Activated CD8-positive, alpha-beta memory T cell treated with anti-CD3 and anti-CD28 coated beads, Interleukin-2, amount 50 U/mL, for 4 hours (primary cell): ENCODE results near the gene ATXN7L3.

Experiments used
- DNase-seq: peaks from one replicate; pipeline ENCODE4 v3.0.0-alpha.2; 2020

ATXN7L3 gene

DNA sequence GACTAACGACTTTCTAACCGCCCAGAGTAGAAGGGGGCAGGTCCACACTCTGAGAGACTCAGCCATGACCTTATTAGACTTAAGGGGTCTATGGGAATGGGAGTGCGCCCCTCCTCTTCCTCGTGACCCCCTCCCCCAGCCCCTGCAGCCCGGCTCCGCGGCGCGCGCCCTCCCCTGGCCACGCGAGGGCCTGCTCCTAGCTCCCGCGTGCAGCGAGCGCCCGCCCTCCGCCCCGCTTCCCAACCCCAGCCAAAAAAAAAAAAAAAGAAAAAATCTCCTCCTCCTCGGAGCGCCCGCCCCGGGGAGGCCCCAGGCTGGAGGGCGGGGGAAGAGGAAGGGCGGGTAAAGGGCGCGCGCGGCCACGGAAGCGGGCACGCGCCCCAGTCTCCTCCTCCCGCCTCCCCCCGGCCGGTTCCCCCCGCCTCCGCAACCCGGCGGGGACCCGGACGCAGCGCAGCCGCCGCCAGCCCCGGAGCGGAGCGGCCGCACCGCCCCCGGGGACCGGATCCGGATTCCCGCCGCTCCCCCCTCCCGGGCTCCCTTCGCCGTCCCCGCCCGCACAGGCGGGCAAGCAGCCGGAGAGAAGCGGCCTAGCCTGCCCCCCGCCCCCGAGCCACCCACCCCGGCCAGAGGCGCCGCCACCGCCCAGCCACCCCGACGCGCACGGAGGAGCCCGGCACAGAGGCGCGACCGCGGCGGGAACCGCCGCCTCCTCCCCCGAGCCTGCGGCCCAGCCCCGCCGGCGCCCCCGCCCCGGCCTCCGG, 18.8 kb upstream of the ATXN7L3 start:
- DNase-seq: peak; percentile 87

DNA sequence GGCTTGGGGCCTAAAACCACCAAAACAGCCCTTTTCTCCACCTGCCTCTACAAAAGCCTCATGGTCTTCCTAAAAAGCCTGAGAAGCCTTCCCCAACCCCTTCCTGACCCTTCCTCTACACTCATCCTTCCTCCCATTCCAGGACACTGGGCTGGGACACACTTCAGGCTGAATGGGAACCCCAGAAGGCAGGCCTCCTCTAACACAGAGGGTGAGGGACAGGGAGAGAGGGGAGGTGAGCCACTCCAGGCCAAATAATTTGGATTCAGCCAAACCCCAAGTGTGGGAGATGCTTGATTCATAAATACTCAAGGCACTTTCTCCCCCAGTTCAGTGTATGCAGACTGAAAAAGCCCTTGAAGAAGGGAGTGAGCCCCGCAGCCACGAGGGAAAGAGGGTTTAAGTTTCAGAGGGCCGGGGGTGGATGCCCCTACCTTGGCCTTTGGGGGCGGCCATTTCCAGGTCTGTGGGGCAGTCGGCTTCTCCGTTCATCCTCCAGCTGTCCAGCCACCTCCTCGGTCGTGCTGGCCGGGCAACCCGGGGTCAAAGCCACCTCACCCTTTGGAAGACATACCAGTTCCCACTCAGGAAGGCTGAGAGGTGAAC, 18.2 kb upstream of the ATXN7L3 start:
- DNase-seq: no peak

DNA sequence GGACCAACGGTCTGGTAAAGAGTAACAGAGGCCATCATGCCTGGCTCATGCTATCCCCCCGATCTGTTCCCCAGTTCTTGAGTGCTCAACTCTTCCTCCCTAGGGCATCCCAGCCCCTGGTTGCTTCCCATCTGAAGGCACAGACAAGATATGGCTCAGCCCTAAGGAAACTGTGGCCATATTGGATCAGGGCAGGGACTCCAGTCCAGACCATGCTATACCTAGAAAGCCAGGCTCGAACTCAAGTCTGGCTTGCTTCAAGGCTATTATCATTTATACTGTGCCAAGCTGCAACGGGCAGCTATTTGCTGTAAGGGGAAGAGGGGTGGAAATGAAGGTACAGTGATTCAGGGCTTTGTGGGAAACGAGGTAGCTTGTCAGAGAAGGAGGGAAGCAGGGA, 17.0 kb upstream of the ATXN7L3 start:
- DNase-seq: no peak

- DNase-seq: no peak
Measured at GRCh38 chr17:44216173-44216572, 16.5 kb upstream of the ATXN7L3 start.

- no peak for DNase-seq
Measured at GRCh38 chr17:44214896-44215295, 15.2 kb upstream of the ATXN7L3 start.

GRCh38 chr17:44214230-44214494, 14.5 kb upstream of the ATXN7L3 start:
- no peak for DNase-seq

DNA sequence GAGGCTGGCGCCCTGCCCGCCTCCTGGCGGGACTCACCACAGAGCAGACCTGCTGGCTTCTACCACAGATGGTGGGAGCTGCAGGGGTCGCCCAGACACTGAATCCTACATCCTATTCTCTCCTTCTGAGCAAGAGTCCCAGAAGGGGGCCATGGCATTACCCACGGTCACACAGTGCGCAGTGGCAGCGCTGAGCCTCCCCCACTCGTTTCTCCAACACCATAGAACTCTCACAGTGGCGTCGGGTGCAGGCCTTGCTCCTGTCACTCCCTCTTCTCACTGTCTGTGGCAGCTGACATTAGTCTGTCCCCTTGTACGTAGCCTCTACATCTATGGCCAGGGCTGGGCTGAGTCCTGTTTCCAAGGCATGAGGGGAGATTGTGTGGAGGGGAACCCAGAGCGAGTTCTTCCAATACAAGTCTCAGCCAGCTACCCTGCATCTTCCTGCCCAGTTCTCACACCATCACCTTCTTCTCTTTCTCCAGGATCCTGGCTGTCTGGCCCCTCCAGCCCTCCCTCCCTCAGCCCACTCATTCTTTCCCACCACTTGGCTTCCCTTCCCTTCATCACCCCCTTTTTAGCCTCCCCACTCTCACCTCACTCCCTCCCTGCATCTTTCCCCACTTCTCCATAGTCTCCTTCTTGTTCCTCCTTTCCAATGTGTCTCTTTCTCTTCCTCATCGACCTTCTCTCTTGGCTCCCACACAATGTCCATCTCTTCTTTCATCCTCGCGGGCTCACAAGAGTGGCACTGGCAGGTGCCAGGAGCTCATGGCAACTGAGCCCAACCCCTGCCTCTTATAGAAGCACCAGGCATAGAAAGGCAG, 13.9 kb upstream of the ATXN7L3 start:
- no peak for DNase-seq

DNA sequence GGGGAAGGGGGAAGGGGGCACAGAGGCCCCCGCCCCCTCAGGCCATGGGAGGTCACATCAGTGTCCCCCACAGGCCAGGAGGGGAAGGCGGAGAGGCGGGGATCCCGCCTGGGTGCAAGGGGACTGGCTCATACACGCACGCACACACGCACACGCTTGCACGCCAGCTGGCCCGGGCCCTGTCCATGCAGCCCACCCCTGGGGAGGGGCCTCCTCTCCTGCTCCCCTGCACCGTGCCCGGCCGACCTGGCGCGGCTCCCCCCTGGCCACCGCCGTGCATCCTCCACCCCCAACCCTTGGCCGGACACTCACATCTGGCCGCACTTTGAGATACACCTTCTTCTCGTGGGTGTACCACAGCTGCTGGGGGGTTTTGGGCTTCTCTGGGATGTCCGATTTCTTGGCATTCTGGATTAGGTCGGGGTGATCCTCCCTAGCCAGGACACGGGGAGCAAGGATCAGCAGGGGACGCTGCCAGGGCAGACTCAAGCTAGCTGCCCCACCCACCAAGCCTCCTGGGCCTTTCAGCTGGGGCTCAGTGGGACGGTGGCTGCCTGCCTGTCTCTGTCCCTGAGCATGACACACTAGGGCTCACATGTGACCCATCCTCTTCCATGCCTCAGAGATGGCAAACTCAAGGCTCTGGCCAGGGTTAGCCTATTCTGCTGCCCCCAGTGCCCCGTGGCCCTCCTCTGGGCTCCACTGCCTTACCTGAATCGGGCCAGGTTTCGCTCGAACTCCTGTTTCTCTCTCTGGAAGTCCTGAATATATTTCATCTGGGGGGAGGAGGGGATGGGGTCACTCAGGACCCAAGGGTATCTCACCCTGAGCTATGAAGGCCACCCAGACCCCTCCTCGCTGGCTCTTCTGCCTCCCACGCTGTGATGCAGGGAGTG, 13.1 kb upstream of the ATXN7L3 start:
- no peak for DNase-seq

DNA sequence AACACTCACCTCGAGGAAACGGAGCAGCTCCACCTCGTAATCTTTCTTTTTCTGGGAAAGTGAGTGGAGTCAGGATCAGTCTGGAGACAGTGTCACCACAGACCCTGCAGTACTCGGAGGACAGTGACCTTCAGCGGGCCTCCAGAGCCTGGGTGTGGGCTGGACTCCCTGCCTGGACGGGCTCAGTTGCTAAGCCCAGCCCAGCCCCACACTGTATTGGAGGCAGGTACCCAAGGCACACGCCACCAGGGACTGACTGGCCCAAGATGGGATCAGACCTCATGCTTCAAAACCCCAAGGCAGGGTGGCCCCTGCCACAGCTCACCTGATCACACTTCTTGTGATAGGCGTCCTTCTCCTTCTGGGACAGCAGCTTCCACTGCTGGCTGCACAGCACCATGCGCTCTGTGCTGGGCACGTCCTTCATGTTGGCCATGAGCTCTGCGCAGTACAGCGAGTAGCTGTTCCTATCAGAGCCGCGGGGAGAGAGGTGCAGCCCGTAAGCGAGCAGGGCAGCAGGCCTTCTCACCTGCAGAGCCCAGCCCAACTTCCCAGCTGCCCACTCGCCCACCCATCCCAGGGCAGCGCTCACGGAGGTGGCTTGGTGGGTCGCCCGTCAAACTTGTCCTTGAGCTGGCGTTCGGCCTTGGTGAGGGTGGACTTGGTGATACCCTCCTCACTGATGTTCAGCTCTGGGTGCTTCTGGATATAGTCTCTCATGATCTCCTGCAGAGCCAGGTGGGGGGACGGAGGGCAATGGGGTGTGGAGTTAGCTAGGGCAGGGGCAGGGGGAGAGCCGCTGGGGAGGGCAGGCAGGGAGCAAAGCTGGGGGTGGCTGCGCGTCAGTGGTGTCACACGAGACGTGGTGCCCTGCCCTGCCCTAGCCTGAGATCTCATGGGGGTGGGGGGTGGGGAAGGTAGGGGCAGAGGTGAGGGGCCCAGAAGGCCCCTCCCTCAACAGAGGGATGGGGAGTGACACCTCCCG, 11.9 kb upstream of the ATXN7L3 start:
- DNase-seq: no peak

DNA sequence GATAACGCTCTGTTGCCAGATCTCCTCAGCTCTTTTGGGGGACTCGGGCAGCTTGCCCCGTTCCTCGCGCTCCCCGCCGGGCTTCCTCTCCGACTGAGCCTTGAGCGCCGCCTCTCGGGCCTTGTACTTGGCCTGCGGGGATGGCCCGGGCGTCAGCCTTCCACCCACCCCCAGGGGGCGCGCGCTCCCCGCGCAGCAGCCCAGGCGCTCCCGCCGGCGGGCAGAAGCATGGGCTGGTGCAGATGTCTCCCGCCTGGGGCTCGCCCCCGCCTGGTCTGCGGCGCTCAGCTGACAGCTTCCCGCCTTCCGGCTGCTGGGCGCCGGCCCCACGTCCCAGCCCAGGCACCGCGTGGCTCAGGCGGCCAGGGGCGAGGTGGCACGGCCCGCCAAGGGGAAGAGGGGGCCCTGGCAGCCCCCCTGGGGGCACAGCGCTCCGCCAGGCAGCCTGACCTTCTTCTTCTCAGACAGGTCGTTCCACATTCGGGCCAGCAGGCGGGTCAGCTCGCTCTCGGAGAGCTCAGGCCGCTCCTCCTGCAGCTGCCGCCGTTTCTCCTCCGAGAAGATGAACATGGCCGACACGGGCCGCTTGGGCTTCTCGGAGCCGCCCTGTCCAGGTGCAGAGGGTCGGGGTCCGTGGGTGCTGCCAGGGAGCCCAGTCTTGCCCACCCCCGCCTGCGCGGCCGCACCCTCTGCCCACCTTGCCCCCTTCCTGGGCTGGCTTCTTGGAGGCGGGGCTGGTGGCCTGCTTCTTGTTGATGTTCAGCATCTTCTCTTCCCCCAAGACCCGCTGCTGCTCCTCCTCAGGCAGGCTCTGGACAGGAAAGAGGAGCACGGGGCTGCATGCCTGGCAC, 10.9 kb upstream of the ATXN7L3 start:
- DNase-seq: peak; percentile 92

DNA sequence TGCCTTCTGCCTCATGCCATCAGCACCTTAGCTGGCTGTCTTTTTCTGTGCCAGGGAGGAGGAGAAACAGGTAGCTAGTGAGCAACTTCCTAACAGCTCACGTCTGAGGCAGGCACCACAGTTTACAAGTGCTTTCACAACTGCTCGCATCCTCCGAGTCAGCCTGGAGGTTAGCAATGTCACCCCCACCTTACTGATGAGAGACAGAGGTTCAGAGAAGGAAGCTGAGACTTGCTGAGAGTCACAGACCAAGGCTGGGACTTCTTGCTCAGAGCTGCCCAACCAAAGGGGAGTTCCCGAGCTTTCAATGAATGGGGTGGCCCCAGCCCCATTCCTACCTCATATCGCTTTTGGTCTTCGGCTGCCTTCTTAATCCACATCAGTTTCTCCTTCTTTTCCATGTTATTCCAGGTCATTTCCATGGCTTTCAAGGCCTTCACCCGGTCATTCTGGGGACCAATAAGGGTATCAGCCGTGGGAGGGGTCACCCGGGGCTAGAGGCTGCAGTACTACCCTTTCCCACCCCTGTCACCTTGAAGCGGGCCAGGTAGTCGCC, 10.2 kb upstream of the ATXN7L3 start:
- DNase-seq: no peak

- DNase-seq: no peak
Measured at GRCh38 chr17:44207743-44208142, 8.1 kb upstream of the ATXN7L3 start.

- no peak for DNase-seq
Measured at GRCh38 chr17:44207319-44207718, 7.6 kb upstream of the ATXN7L3 start.

GRCh38 chr17:44206825-44207155, 7.1 kb upstream of the ATXN7L3 start:
- no peak for DNase-seq

- no peak for DNase-seq
Measured at GRCh38 chr17:44205962-44206824, 6.5 kb upstream of the ATXN7L3 start.

DNA sequence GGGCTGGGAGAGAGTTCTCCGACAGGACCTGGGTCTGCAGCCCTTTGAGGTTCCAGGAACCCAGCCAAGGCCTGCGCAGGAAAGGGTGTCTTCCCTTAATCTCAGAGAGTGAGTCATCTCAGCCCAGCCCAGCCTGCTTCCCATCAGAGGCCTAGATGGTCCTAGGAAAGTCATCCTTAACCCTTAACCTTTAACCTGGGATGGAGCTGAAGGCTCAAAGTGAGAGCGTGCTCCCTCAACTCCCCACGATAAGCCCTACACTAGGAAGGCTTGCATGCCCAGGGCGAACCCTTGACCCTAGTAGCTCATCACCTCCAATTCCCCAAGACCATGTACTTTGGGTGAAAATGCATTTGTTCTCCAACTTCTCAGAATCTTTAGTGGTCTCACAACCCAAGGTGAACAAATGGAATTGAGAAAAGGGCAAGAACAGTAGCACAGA, 4.8 kb upstream of the ATXN7L3 start:
- DNase-seq: no peak

GRCh38 chr17:44203731-44204440, 4.2 kb upstream of the ATXN7L3 start:
- peak; percentile 50 for DNase-seq

DNA sequence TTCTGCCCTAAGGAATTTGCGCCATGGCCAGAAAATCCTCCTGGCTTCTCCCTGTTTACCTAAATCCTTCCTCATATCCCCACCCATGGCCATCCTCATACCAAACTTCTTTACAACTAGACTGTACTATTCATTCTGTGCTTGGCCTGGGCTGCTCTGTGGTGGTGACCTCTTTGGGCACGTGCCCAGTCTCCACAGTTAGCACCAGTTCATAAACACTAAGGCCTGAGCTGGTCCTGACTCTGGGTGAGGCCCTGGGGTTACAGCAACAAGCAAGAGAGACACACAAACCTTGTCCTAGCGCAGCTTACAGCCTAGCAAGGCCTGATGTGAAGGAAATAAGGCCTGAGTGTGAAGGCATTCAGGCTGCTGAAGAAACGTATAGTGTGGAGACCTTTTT, 3.1 kb upstream of the ATXN7L3 start:
- no peak for DNase-seq
